Activated CD4-positive, alpha-beta T cell treated with anti-CD3 and anti-CD28 coated beads, Interleukin-2, Interleukin-4, amounts not matched to agents 100 ng/mL and 50 ng/mL, durations not matched to agents 16 hours and 8 hours (primary cell): Measurements from ENCODE around the gene DAB2IP.
A peak's percentile ranks its signal among the peaks of the same experiment; 100 is the strongest.

Experiments used
- DNase-seq: peaks from one replicate; pipeline ENCODE4 v3.0.0-alpha.2; 2020; ENCODE audit warnings: low spot score

DAB2IP gene

GRCh38 chr9:121685146-121685794 is 33.8 kb downstream of the DAB2IP start:
- DNase-seq: no peak

GRCh38 chr9:121685795-121686377 is 34.5 kb downstream of the DAB2IP start:
- no peak for DNase-seq

- peak; percentile 74 for DNase-seq
Observed at GRCh38 chr9:121686930-121687541, 35.6 kb downstream of the DAB2IP start.

- no peak for DNase-seq
Observed at GRCh38 chr9:121688146-121688680, 36.8 kb downstream of the DAB2IP start.

GRCh38 chr9:121688681-121689080 is 37.2 kb downstream of the DAB2IP start:
- no peak for DNase-seq

- no peak for DNase-seq
Observed at GRCh38 chr9:121689461-121690157, 38.2 kb downstream of the DAB2IP start.

GRCh38 chr9:121690316-121690715 is 38.9 kb downstream of the DAB2IP start:
- no peak for DNase-seq

- no peak for DNase-seq
Observed at GRCh38 chr9:121690766-121691165, 39.3 kb downstream of the DAB2IP start.

- DNase-seq: no peak
Observed at GRCh38 chr9:121691890-121692289, 40.5 kb downstream of the DAB2IP start.

GRCh38 chr9:121692606-121693387 is 41.4 kb downstream of the DAB2IP start:
- no peak for DNase-seq

- no peak for DNase-seq
Observed at GRCh38 chr9:121693388-121693670, 41.9 kb downstream of the DAB2IP start.

GRCh38 chr9:121694001-121694400 is 42.6 kb downstream of the DAB2IP start:
- DNase-seq: no peak

- DNase-seq: no peak
Observed at GRCh38 chr9:121694600-121694999, 43.2 kb downstream of the DAB2IP start.

GRCh38 chr9:121696930-121697329 is 45.5 kb downstream of the DAB2IP start:
- DNase-seq: no peak

- DNase-seq: peak; percentile 58
Observed at GRCh38 chr9:121698627-121699570, 47.5 kb downstream of the DAB2IP start.

- DNase-seq: no peak
Observed at GRCh38 chr9:121699571-121700164, 48.2 kb downstream of the DAB2IP start.

GRCh38 chr9:121700165-121700831 is 48.9 kb downstream of the DAB2IP start:
- DNase-seq: no peak

- DNase-seq: no peak
Observed at GRCh38 chr9:121700832-121701419, 49.5 kb downstream of the DAB2IP start.

GRCh38 chr9:121701736-121702261 is 50.4 kb downstream of the DAB2IP start:
- no peak for DNase-seq
